GM18868 (cell line): ENCODE measurements around the gene PRH1.

Source experiments
- ATAC-seq: cut with Tn5 transposase; IDR thresholded peaks from one replicate; pipeline ENCODE4 v1.9.1; 2021; ENCODE audit warnings: mild to moderate bottlenecking, moderate library complexity; ENCODE audit not compliant: unreplicated experiment

PRH1 gene

GRCh38 chr12:10884086-10884725 is at the start of gene PRH1:
TSS of gene PRH1 (minus strand) at chr12:10884255. CDS start at chr12:10884217, 38 bp downstream.
- no peak for ATAC-seq

GRCh38 chr12:10928746-10929286 is 44.8 kb upstream of the PRH1 start, which contains the start of gene PRH2:
TSS of gene PRH2 (plus strand) at chr12:10929236. CDS start at chr12:10929274, 38 bp downstream.
- ATAC-seq = no peak

- no peak for ATAC-seq
These were observed 42.2 kb upstream of the PRH1 start for GRCh38 chr12:10926269-10926668.

GRCh38 chr12:10919809-10920208 is 35.8 kb upstream of the PRH1 start:
- no peak for ATAC-seq

GRCh38 chr12:10910380-10910779 is 26.3 kb upstream of the PRH1 start:
- no peak for ATAC-seq

GRCh38 chr12:10909462-10909861 is 25.4 kb upstream of the PRH1 start, which contains the start of gene TAS2R13:
TSS of gene TAS2R13 (minus strand) at chr12:10909562. CDS start at chr12:10909298, 264 bp downstream.
- no peak for ATAC-seq

GRCh38 chr12:10904686-10905085 is 20.6 kb upstream of the PRH1 start:
- ATAC-seq = no peak

GRCh38 chr12:10901427-10901826 is 17.4 kb upstream of the PRH1 start:
- ATAC-seq = no peak

GRCh38 chr12:10900972-10901371 is 16.9 kb upstream of the PRH1 start:
- no peak for ATAC-seq

GRCh38 chr12:10900530-10900929 is 16.5 kb upstream of the PRH1 start:
- no peak for ATAC-seq

GRCh38 chr12:10896854-10897253 is 12.8 kb upstream of the PRH1 start:
- no peak for ATAC-seq

GRCh38 chr12:10891937-10892336 is 7.9 kb upstream of the PRH1 start:
- ATAC-seq = no peak

- ATAC-seq = no peak
These were observed 5.2 kb upstream of the PRH1 start for GRCh38 chr12:10889226-10889625.

GRCh38 chr12:10873378-10873777 is 10.7 kb downstream of the PRH1 start:
- ATAC-seq = no peak

GRCh38 chr12:10867381-10867780 is 16.7 kb downstream of the PRH1 start:
- ATAC-seq = no peak

GRCh38 chr12:10863512-10864218 is 20.4 kb downstream of the PRH1 start:
- no peak for ATAC-seq

GRCh38 chr12:10861366-10861765 is 22.7 kb downstream of the PRH1 start:
- ATAC-seq = no peak

- no peak for ATAC-seq
These were observed 28.2 kb downstream of the PRH1 start for GRCh38 chr12:10855807-10856206.

GRCh38 chr12:10853776-10854175 is 30.3 kb downstream of the PRH1 start:
- ATAC-seq = no peak

GRCh38 chr12:10851243-10851858 is 32.7 kb downstream of the PRH1 start:
- ATAC-seq = no peak

GRCh38 chr12:10849425-10849878 is 34.6 kb downstream of the PRH1 start, which contains the start of gene PRR4:
TSS of gene PRR4 (minus strand) at chr12:10849475. CDS start at chr12:10849437, 38 bp downstream.
- ATAC-seq = no peak
